Measurements from ENCODE around the gene ECE1.
"Not testable (repeated sequence)": the region's sequence is repeated elsewhere in the genome, so short reads cannot be mapped to it uniquely, and the experiment has no call there.

GRCh38 chr1:21178271-21178670, 112.0 kb downstream of the ECE1 start:
- not testable (repeated sequence) for TF ChIP-seq SUZ12 (IDR thresholded peaks at IDR 0.05; ENCODE audit: extremely low read depth, insufficient read depth, insufficient read length); ZNF274 (IDR thresholded peaks at IDR 0.05; ENCODE audit: low read depth, low read length); YY1 (IDR thresholded peaks at IDR 0.05; ENCODE audit: insufficient read depth, insufficient read length)

All from NT2/D1 (cell line).